SIG-M5 treated with dmso at 0.1 percent for 504 hours (cell line): ENCODE data around the gene ATP5F1D.
"Not testable (repeated sequence)": the region's sequence is repeated elsewhere in the genome, so short reads cannot be mapped to it uniquely, and the experiment has no call there.

ENCODE experiments used
- DNase-seq: peaks from one replicate; lab custom pipeline; 2025; ENCODE audit not compliant: unreplicated experiment; lab: John Stamatoyannopoulos, UW

ATP5F1D gene

DNA sequence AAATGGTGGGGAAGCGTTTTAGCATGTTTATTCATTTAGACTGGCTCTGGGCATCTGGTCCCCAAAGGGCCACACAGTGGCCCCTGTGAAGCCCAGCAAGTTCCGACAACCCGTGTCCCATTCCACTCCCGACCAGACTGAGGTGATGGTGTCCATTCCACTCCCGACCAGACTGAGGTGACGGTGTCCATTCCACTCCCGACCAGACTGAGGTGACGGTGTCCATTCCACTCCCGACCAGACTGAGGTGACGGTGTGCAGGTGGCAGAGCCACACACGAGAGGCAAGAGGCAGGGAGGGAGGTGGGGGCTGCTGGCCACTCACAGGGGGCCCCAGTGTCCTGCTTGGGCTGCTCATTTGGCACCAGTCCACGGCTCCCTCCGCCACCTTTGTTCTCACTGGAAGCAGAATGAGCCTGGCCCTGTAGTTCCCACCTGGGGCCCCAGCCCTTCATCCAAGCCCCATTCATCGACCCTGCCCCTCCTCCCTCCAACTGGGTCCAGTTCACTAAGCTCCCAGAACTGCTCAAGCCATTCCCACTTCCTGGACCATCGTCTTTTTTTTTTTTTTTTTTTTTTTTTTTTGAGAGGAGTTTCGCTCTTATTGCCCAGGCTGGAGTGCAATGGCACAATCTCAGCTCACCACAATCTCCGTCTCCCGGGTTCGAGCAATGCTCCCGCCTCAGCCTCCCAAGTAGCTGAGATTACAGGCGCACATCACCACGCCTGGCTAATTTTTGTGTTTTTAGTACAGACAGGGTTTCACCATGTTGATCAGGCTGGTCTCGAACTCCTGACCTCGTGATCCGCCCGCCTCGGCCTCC is 4.9 kb downstream of the ATP5F1D start:
- not testable (repeated sequence) for DNase-seq

DNA sequence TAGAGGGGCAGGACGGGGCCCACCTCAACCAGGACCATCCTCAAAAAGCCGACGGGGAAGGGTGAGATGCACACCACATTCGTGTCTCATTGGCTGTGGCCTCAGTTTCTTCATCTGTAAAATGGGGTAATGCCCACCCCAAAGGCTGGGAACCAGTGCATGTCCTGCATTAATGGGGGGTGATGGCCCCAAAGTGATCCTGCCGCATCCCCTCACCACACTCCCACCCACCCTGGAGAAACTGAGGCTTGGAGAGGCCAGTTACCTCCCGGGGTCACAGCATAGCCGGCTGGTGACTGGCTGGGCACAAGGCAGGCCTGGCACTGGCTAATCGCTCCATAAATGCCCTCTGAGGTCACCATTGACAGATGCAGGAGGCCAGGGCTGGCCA is 6.2 kb downstream of the ATP5F1D start:
- DNase-seq = no peak

DNA sequence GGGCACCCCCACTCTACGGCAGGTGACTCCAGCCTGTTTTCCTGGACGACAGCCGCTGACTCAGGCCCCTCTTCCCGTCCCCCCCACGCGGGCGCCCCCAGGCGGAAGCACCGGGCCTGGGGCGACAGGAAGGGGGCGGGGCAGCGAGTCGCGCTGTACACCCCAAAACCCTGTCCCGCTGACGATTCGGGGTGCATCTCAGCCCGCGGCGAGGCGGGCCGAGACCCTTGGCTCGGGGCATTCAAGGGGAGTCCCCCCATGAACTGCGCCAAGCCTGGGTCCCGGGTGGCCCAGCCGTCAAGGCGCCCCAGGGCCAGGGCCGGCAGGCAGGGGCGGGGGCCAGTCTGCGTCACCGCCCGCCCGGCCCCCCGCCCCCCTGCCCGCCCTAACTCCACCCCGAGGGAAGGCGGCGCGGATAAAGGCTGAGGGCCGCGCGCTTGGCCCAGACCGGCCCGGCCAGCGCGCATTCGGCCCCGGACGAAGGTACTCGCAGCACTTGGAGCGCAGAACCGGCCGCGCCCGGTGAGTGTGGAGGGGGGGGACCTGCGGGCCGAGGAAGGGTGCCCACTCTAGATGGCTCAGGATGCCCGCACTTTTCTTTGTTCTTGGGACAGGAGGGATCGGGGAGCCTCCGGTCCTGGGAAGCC is 6.7 kb downstream of the ATP5F1D start, which contains the start of gene MIDN:
TSS of gene MIDN (plus strand) at position 445 of the 647 bp plus-strand sequence. CDS start 1,714 bp downstream, outside the sequence.
- DNase-seq = peak; percentile 67

DNA sequence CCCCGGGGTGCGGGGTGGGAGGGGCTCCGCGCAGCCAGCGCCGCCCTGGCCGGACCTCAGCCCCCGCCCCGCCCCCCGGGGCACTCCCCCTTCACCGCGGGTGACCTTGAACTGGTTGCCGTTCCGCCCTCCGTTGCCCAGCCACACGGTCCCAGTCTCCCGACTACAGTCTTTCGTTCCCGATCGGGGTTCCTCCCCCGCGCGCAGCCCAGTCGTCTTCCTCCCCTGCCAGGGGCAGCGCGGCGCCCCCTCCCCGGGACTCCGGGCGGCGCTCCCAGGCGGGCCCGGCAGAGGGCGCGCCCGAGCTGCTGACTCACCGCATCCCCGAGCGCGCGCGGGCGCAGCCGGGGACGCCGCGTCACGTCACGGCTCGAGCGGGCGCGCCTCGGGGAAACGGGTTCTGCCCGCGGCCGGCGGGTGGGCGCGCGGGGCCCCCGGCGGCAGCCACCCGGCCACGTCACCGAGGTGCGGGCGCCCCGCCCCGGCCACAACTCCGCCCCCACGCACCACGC is 7.3 kb downstream of the ATP5F1D start:
- DNase-seq = peak; percentile 75

DNA sequence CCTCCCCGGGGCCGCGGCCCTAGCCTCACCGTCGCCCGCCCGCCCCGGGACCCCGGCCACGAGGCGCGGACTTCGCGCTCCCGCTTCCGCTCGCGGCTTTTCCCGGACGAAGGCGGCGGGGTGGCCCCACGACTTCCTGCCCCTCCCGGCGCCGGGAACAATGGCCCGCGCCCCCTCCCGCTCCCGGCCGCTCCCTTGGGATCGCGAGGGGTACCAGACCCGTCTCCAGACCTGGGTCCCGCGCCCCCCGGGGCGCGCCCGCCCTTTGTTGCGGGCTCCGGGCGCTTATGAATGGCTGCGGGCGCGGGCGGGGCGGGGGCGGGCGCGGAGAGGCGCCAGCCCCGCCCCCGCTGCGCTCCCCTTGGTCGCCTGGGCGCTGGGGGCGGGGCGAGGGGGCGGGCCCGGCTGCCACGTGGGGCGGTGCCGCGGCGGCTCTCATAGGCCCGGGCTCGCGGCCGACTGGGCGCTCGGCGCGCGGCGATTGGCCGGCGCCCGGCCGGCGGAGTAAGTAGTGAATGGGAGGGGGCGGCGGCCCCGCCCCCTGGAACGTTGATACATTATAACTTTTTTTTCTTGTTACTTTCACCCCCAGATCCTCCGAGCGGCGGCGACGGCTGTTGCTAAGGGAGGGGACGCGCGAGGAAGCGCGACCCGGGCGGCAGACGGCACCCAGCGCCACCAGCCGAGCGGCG is 7.9 kb downstream of the ATP5F1D start:
- peak; percentile 91 for DNase-seq

DNA sequence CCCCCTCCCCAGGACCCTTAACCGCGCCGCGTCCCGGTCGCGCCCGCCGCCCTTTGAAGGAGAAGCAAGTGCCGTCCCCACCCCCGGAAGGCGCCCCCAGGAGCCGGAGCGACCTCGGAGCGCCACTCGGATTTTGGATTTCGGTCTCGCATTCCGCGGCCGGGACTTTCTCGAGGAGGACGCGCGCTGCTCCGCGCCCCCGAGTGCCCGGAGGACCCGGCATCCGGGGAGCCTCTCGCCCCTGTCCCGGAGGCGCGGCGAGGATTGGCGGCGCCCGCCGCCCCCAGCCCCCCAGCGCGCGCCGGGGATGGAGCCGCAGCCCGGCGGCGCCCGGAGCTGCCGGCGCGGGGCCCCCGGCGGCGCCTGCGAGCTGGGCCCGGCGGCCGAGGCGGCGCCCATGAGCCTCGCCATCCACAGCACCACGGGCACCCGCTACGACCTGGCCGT is 8.5 kb downstream of the ATP5F1D start:
- DNase-seq = no peak

DNA sequence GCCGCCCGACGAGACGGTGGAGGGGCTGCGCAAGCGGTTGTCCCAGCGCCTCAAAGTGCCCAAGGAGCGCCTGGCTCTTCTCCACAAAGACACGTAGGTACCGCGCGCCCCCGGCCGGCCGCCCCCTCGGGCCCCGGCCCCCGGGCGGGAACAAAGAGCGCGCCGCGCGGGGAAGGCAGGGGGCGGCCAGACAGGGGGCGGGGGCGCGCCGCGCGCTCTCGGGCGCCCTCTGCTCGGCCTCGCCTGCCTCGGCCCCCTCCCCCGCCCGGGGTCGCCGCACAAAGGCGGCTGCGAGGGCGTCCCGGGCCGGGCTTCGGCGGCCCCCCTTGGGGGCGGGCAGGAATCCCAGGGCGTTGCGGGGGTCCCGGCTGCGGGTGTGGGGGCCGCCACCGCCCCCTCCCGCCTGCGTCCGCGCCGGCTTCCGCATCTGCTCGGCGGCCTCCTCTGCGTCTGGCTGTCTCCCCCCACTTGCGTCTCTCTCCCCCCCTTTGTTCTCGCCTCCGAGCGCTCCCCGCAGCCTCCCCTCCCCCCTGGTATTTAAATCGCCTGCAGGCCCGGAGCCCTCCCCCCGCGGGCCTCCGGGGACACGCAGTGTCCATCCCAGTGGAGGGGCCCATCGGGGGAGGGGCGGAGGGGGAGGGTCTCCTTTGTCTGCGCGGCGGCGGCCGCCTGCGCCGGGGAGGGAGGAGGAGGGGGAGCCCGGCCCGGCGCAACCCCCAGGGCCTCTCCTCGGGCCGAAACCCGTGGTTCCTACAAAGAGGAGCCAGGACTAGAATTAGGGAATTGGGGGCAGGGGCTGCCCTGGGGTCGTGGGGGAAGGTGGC is 9.1 kb downstream of the ATP5F1D start:
- DNase-seq = peak; percentile 52

DNA sequence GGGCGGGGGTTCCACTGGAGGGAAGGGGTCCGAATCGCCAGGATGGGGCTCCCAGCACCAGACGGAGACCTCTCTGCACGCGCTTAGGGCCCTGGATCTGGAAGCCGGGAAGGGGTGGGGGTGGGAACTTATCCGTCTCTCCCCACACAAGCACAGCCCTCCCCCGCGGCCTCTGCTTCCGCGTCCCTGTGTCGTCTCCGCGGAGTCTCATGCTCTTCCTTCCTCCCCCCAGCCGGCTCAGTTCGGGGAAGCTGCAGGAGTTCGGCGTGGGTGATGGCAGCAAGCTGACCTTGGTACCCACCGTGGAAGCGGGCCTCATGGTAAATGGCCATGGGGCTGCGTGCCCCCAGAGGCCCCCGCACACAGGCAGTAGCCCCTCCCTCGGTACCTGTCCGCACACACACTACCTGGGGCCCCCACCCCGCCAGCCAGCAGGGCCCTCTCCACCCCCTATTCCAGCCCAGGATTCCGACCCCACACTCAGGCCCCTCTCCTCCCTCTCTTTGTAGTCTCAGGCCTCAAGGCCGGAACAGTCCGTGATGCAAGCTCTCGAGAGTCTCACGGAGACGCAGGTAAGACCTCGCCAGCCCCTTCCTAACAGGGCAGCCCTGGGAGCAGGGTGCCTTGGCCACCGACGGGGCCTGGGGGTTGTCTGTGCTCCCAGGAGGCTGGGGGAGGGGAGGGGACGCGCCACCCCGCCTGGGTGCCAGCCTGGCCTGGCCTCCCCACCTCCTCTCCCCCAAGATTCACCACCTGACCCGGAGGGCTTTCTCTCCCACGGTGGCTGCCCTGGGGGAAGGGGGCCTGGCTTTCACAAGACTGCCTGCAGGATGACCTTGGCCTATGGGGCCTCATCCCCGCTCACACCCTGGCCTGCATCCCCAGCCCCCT is 10.0 kb downstream of the ATP5F1D start:
- DNase-seq = peak; percentile 80

DNA sequence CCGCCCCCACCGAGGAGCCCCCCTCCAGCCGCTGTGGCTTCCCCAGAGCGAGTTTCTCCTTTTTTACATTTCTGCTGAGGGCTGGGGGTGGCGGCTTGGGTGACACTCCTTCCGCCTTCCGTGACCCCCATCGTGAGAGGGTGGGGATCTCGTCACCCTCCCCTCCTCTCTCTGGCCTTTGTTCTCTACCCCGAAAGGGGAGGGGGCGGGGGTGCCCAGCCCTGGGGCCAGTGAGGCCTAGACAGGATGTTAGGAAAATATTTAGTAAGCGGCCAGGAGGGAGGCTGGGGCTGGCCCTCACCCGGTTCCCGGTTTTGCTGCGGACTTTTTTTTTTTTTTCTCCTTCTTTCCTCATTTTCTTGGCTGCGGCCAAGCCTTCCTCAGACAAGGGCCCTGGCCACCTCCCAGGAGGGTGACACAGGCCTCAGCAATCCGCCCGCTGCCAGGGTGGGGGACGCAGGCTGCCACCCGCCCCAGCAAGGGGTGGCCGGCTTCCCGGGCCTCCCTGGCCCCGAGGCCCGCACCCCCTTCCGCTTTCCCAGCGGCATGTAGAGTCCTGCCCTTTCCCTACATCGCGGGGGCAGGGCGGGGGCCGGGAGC is 10.8 kb downstream of the ATP5F1D start:
- DNase-seq = peak; percentile 92

DNA sequence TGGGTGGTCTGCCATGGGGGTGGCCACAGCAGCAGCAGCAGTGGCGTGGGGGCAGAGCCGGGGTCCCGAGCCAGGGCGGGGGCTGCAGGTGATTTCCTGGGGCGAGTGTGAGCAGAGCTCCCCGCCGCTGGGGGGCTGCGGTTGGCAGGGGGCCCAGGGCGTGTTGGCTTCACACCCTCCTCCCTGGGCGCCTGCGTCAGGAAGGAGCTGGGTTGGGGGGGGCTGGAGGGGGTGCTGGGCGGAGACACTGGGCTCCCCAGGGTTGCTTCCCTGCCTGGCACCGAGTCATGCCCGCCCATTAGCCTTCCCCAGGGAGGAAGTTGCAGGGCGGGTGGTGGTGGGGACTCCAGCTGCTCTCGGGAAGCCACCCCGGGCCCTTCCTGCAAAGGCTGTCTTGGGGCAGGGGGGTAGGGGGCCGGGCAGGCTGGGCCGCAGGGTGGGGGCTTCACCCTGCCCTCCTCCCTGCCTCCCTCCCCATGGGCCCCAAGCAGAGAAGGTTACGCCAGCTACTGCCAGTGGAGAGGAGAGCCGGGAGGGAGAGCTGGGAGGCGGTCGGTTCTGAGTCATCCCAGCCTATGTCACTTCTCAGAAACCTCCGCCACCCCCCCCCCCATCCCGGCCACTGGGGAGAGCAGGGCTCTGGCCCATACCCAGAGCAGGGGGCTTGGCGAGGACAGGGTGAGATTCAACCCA is 11.4 kb downstream of the ATP5F1D start:
- DNase-seq = peak; percentile 99

DNA sequence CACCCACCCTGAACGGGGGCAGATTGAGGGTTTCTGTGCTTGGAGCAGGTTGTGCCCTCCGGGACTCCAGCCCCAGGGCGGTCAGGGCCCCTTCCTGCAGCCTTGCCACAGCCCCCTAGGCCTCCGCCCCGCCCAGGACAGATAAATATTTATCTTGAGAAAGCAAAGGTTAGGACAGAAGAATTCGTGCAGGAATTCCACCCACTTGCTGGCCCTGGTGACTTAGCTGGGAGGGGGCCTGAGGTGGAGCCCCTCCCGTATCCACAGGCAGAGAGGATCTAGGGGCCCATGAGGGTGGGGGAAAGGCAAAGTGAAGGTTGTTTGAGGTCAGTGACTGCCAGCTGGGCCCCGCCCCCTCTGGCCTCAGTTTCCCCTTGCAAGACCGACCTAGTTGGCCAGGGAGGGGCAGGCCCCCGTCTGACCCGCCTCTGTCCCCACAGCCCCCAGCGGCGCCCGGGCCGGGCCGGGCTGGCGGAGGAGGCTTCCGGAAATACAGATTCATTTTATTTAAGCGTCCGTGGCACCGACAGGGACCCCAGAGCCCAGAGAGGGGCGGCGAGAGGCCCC is 12.0 kb downstream of the ATP5F1D start:
- no peak for DNase-seq

DNA sequence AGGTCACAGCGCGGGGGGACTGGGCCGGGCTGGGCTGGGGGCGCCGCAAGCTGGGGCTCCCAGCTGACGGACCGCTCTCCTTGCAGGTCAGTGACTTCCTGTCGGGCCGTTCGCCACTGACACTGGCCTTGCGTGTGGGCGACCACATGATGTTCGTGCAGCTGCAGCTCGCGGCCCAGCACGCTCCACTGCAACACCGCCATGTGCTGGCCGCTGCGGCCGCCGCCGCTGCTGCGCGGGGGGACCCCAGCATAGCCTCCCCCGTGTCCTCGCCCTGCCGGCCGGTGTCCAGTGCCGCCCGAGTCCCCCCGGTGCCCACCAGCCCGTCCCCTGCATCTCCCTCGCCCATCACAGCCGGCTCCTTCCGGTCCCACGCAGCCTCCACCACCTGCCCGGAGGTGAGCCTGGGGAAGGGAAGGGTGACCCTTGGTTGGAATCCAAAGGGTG is 12.6 kb downstream of the ATP5F1D start:
- no peak for DNase-seq

DNA sequence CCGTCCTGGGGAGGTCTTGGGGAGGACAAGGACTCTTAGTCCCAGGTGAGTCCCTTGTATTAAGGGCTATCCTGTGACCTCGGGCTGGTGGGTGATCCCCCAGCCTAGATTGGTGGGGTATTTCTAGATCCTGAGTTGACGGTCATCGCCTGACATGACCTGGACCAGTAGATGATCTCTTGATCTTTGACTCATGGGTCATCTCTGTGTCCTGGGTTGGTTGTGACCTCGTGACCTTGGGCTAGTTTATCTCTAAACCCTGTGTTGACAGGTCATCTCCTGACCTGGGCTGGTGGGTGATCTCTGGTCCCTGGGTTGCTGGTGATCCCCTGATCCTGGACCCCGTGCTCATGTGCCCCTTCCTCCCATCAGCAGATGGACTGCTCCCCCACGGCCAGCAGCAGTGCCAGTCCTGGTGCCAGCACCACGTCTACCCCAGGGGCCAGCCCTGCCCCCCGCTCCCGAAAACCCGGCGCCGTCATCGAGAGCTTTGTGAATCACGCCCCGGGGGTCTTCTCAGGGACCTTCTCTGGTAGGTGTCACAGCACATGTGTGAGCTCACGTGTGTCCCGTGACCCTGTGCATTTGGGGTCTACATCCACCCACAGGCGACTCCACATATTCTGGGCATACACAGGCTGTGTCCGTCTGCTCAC is 13.1 kb downstream of the ATP5F1D start:
- DNase-seq = no peak

DNA sequence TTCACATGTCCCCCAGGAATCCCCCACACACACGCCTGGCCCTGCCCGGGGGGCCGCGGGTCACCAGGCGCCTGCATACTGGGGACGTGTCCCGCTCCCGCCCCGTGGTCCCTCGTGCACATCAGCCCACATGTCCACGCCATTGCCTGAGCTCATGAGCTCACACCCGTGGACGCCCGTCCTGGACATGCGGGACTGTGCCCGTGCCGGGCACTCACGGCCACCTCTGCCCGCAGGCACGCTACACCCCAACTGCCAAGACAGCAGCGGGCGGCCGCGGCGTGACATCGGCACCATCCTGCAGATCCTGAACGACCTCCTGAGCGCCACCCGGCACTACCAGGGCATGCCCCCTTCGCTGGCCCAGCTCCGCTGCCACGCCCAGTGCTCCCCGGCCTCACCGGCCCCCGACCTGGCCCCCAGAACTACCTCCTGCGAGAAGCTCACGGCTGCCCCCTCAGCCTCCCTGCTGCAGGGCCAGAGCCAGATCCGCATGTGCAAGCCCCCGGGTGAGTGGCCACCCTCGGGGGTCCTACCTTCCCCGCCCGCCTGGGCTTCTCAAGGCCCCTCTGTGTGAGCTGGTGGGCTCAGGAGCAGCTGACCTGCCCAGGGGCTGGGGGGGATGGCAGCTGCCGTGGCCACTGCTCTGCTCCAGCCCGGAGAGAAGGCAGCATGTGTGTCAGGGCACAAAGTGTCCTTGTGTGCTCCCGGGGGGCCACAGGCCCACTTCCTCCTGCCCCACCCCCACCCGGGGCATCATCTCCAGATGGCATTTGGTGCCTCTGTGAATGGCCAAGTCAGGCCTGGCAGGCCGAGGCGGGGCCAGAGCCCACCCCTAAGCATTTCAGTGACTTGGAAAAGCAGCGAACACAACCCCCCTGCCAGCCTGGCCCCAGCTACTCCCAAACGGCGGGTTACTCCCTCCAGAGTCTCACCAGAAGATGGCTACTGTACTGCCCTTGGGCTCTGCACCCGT is 13.9 kb downstream of the ATP5F1D start:
- DNase-seq = no peak

DNA sequence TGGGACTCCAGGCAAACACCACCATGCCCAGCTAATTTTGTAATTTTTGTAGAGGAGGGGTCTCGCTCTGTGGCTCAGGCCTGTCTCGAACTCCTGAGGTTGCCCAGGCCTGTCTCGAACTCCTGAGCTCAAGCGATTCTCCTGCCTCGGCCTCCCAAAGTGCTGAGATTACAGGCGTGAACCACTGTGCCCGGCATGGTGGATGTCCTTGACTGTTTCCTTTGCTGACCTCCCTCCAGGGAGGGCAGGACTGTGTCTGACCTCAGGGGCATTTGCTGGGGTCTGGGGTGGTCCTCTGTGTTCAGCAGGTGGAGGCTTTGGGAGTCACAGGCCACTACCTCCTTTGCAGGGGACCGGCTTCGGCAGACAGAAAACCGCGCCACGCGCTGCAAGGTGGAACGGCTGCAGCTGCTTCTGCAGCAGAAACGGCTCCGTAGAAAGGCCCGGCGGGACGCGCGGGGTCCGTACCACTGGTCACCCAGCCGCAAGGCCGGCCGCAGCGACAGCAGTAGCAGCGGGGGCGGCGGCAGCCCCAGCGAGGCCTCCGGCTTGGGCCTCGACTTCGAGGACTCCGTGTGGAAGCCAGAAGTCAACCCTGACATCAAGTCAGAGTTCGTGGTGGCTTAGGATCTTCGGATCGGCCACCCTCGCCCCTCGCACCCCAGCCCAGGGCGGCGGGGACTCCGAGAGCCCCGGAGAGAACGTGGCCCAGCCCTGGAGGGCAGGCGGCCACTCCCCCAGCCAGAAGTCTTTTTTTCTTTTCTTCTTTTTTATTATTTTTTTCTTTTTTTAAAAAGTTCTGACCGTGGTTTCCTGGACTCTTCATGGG is 15.3 kb downstream of the ATP5F1D start:
- DNase-seq = no peak
